ENCODE measurements around the gene EFCAB9.

EFCAB9 gene

GRCh38 chr5:172243302-172243701 is 49.3 kb downstream of the EFCAB9 start:
- no peak for DNase-seq (ENCODE audit: low spot score)

- DNase-seq (ENCODE audit: low spot score), result no peak
Observed at GRCh38 chr5:172245046-172245445, 51.1 kb downstream of the EFCAB9 start.

GRCh38 chr5:172245703-172246125 is 51.7 kb downstream of the EFCAB9 start:
- no peak for DNase-seq (ENCODE audit: low spot score)

GRCh38 chr5:172248637-172249036 is 54.7 kb downstream of the EFCAB9 start:
- no peak for DNase-seq (ENCODE audit: low spot score)

- DNase-seq (ENCODE audit: low spot score), result no peak
Observed at GRCh38 chr5:172251419-172251818, 57.4 kb downstream of the EFCAB9 start.

GRCh38 chr5:172252501-172252900 is 58.5 kb downstream of the EFCAB9 start:
- DNase-seq (ENCODE audit: low spot score), result no peak

Data from kidney capillary endothelial cell (primary cell).